H9 (cell line): ENCODE measurements around the gene PRPF19. TPM values are rescaled to one million over a fixed set of nuclear protein-coding genes. Genes with fewer than 3 reads are reported as not detected.

Experiments
- DNase-seq: peaks from one replicate; pipeline ENCODE4 v3.0.0-alpha.2; 2017
- H2AFZ ChIP-seq: one replicate; pipeline ENCODE4 v1.6.1; 2013; ENCODE audit warnings: mild to moderate bottlenecking, low read length, control low read depth, moderate library complexity
- H2AK5ac ChIP-seq: 2 replicates; pipeline ENCODE4 v1.6.1; 2013; ENCODE audit warnings: low read length, control low read depth, mixed read lengths; ENCODE audit not compliant: insufficient read length
- H2BK120ac ChIP-seq: one replicate; pipeline ENCODE4 v1.6.1; 2013; ENCODE audit warnings: low read depth, mild to moderate bottlenecking, low read length, control low read depth, inconsistent platforms; ENCODE audit not compliant: poor library complexity, severe bottlenecking
- H2BK12ac ChIP-seq: 2 replicates; pipeline ENCODE4 v1.6.1; 2013; ENCODE audit warnings: low read length, control low read depth, mixed read lengths, low read depth; ENCODE audit not compliant: insufficient read length
- H2BK15ac ChIP-seq: 2 replicates; pipeline ENCODE4 v1.6.1; 2013; ENCODE audit warnings: low read depth, low read length, control low read depth
- H2BK20ac ChIP-seq: one replicate; pipeline ENCODE4 v1.6.1; 2013; ENCODE audit warnings: low read depth, mild to moderate bottlenecking, low read length, control low read depth, inconsistent platforms; ENCODE audit not compliant: poor library complexity, severe bottlenecking
- H2BK5ac ChIP-seq: 2 replicates; pipeline ENCODE4 v1.6.1; 2013; ENCODE audit warnings: low read length, control low read depth, mixed read lengths; ENCODE audit not compliant: insufficient read length
- H3K14ac ChIP-seq: 2 replicates; pipeline ENCODE4 v1.6.1; 2013; ENCODE audit warnings: low read length, control low read depth; ENCODE audit not compliant: insufficient read depth
- H3K18ac ChIP-seq: 2 replicates; pipeline ENCODE4 v1.6.1; 2013; ENCODE audit warnings: low read depth, mild to moderate bottlenecking, mixed read lengths, low read length, control low read depth; ENCODE audit not compliant: insufficient read length
- H3K23ac ChIP-seq: 2 replicates; pipeline ENCODE4 v1.6.1; 2013; ENCODE audit warnings: low read length, control low read depth, mixed read lengths, low read depth; ENCODE audit not compliant: insufficient read length
- H3K23me2 ChIP-seq: 2 replicates; pipeline ENCODE4 v1.6.1; 2013; ENCODE audit warnings: low read depth, mild to moderate bottlenecking, mixed read lengths, low read length, control low read depth; ENCODE audit not compliant: insufficient read length, poor library complexity, severe bottlenecking
- H3K27ac ChIP-seq: 2 replicates; pipeline ENCODE4 v1.5.1; 2013; ENCODE audit warnings: low read length, control low read depth, mixed read lengths, low read depth; ENCODE audit not compliant: insufficient read length
- H3K27me3 ChIP-seq: 2 replicates; pipeline ENCODE4 v1.6.1; 2013; ENCODE audit warnings: low read length, control low read depth, inconsistent platforms; ENCODE audit not compliant: insufficient read depth
- H3K4ac ChIP-seq: 2 replicates; pipeline ENCODE4 v1.6.1; 2013; ENCODE audit warnings: low read depth, mild to moderate bottlenecking, control low read depth, inconsistent platforms, low read length, moderate library complexity
- H3K4me1 ChIP-seq: 2 replicates; pipeline ENCODE4 v1.6.1; 2013; ENCODE audit warnings: low read length, control low read depth, inconsistent platforms; ENCODE audit not compliant: insufficient read depth
- H3K4me2 ChIP-seq: 2 replicates; pipeline ENCODE4 v1.6.1; 2013; ENCODE audit warnings: low read length, control low read depth, mixed read lengths; ENCODE audit not compliant: insufficient read length, insufficient read depth
- H3K56ac ChIP-seq: 2 replicates; pipeline ENCODE4 v1.6.1; 2013; ENCODE audit warnings: low read depth, mild to moderate bottlenecking, mixed read lengths, low read length, control low read depth; ENCODE audit not compliant: insufficient read length
- H3K79me1 ChIP-seq: 2 replicates; pipeline ENCODE4 v1.6.1; 2013; ENCODE audit warnings: low read depth, mild to moderate bottlenecking, moderate library complexity, low read length, control low read depth, inconsistent platforms; ENCODE audit not compliant: insufficient read depth, poor library complexity, severe bottlenecking
- H3K79me2 ChIP-seq: 2 replicates; pipeline ENCODE4 v1.6.1; 2013; ENCODE audit warnings: low read length, control low read depth, inconsistent platforms; ENCODE audit not compliant: insufficient read depth
- H3K9ac ChIP-seq: 2 replicates; pipeline ENCODE4 v1.6.1; 2013; ENCODE audit warnings: low read length, control low read depth, mixed read lengths; ENCODE audit not compliant: insufficient read length; ENCODE audit errors: extremely low read depth
- H3K9me3 ChIP-seq: one replicate; pipeline ENCODE4 v1.6.1; 2013; ENCODE audit warnings: low read depth, low read length, inconsistent platforms; ENCODE audit not compliant: control insufficient read depth
- H3T11ph ChIP-seq: one replicate; pipeline ENCODE4 v1.6.1; 2013; ENCODE audit warnings: mild to moderate bottlenecking, low read length, control low read depth, inconsistent platforms
- H4K20me1 ChIP-seq: one replicate; pipeline ENCODE4 v1.6.1; 2013; ENCODE audit not compliant: control insufficient read depth, insufficient read length, insufficient read depth
- H4K5ac ChIP-seq: 2 replicates; pipeline ENCODE4 v1.6.1; 2013; ENCODE audit warnings: low read depth, mild to moderate bottlenecking, mixed read lengths, low read length, control low read depth; ENCODE audit not compliant: insufficient read length
- H4K8ac ChIP-seq: replicated peaks from 2 replicates; pipeline ENCODE4 v1.6.1; 2013; ENCODE audit warnings: low read length, control low read depth, mixed read lengths, low read depth; ENCODE audit not compliant: insufficient read length
- H4K91ac ChIP-seq: 2 replicates; pipeline ENCODE4 v1.6.1; 2013; ENCODE audit warnings: low read depth, mild to moderate bottlenecking, moderate library complexity, mixed read lengths, low read length, control low read depth; ENCODE audit not compliant: insufficient read length
- H3K27ac Mint-ChIP-seq, 3 experiments: 2 replicates in 2 of 3; 3 replicates in 1 of 3; pipeline ENCODE4 v1.8.0; 2020 to 2021; ENCODE audit warnings: mixed read lengths in 3 of 3, mild to moderate bottlenecking in 1 of 3, moderate library complexity in 1 of 3
- H3K27me3 Mint-ChIP-seq: 2 replicates; pipeline ENCODE4 v1.8.0; 2021; ENCODE audit warnings: low read depth, mild to moderate bottlenecking, moderate library complexity, mixed read lengths
- H3K36me3 Mint-ChIP-seq, 3 experiments: 2 replicates in 2 of 3; 3 replicates in 1 of 3; pipeline ENCODE4 v1.8.0; 2020 to 2021; ENCODE audit warnings: low read depth in 3 of 3, mixed read lengths in 3 of 3; ENCODE audit not compliant: insufficient read depth in 1 of 3
- H3K4me1 Mint-ChIP-seq, 2 experiments: 2 replicates each; pipeline ENCODE4 v1.8.0; 2020; ENCODE audit warnings: mixed read lengths in 2 of 2
- H3K4me3 Mint-ChIP-seq, 2 experiments: 2 replicates in 1 of 2; 3 replicates in 1 of 2; pipeline ENCODE4 v1.8.0; 2020 to 2021; ENCODE audit warnings: mild to moderate bottlenecking in 2 of 2, mixed read lengths in 2 of 2, moderate library complexity in 1 of 2
- H3K9me3 Mint-ChIP-seq, 2 experiments: 2 replicates in 1 of 2; 3 replicates in 1 of 2; pipeline ENCODE4 v1.8.0; 2020; ENCODE audit warnings: mild to moderate bottlenecking in 2 of 2, mixed read lengths in 2 of 2, moderate library complexity in 1 of 2
- CTCF ChIP-seq: fragments of 200-600 bp; sonication (generic); conservative IDR thresholded peaks from 3 replicates; pipeline ENCODE4 v1.8.0; 2021; ENCODE audit warnings: antibody characterized with exemption, mild to moderate bottlenecking
- WGBS: extraction: QIAGEN DNeasy Blood & Tissue Kit; methylation state at CpG from one replicate; pipeline ENCODE4 v1.1.7; 2013; ENCODE audit warnings: missing lambda C conversion rate, low lambda C conversion rate, mixed read lengths; ENCODE audit not compliant: insufficient read length; ENCODE audit errors: extremely low coverage; 5-methylcytosine and 5-hydroxymethylcytosine counted together
- total RNA-seq: library from RNA; stranded (reverse); gene quantifications from 2 replicates; pipeline ENCODE4 v1.2.1, GENCODE V29; 2021

Gene PRPF19
- total RNA-seq, 1 experiment from 2014 or later = 130 TPM

- H3K9me3 ChIP-seq = no peaks in the 10 kb centered on the region
- no peak overlapping the region for H2AK5ac ChIP-seq
- H4K20me1 ChIP-seq = no peaks in the 10 kb centered on the region
- peaks cover 10% of the 10 kb centered on the region for H3K23me2 ChIP-seq
- no peak overlapping the region for H2BK12ac ChIP-seq
- H3K79me2 ChIP-seq = no peaks in the 10 kb centered on the region
- peak overlapping the region; percentile 91 for H3K4me2 ChIP-seq
- H4K91ac ChIP-seq = no peak overlapping the region
- no peak overlapping the region for H3K27ac ChIP-seq
- no peak overlapping the region for H2BK20ac ChIP-seq
- H3K9ac ChIP-seq = no peak overlapping the region
- H3K27me3 ChIP-seq = no peaks in the 10 kb centered on the region
- H3K27ac Mint-ChIP-seq = no peak overlapping the region
- no peak overlapping the region for H3K18ac ChIP-seq
- DNase-seq = no peak
- H3K4ac ChIP-seq = no peak overlapping the region
- no peaks in the 10 kb centered on the region for H3K79me1 ChIP-seq
- no peak overlapping the region for H3T11ph ChIP-seq
- TF ChIP-seq CTCF = no peak
- peaks cover 2% of the 10 kb centered on the region; the same call in 1 of the 2 replicates for H3K4me1 ChIP-seq
- H3K36me3 Mint-ChIP-seq = peaks cover 35 to 60% (median 53%) of the 10 kb centered on the region in 3 experiments; a peak in 6 of 7 replicates
- H4K8ac ChIP-seq = no peak overlapping the region
- no peak overlapping the region for H2BK120ac ChIP-seq
- no peak overlapping the region for H2BK15ac ChIP-seq
- H3K23ac ChIP-seq = no peak overlapping the region
- H3K56ac ChIP-seq = no peak overlapping the region
- WGBS = no CpG with 5 or more reads among the region's 6 CpGs
- peaks cover 7% of the 10 kb centered on the region for H3K27me3 Mint-ChIP-seq
- peak overlapping the region; percentile 78 to 93 for H3K4me3 Mint-ChIP-seq
- no peak overlapping the region for H2BK5ac ChIP-seq
- no peak overlapping the region for H4K5ac ChIP-seq
- H3K4me1 Mint-ChIP-seq = peaks cover 16 to 21% of the 10 kb centered on the region in 2 experiments
- H3K9me3 Mint-ChIP-seq = no peaks in the 10 kb centered on the region
- H2AFZ ChIP-seq = no peak overlapping the region
- no peak overlapping the region for H3K14ac ChIP-seq
Observed at GRCh38 chr11:60925868-60926267, 19.5 kb upstream of the PRPF19 start.
